ENCODE data around the gene PRR15L. TPM values are rescaled to one million over a fixed set of nuclear protein-coding genes. Genes with fewer than 3 reads are reported as not detected.

The PRR15L gene
- total RNA-seq, 3 donors from 2014 or later (not counting 1 experiment from before 2014, with no cell fraction given): not detected

DNA sequence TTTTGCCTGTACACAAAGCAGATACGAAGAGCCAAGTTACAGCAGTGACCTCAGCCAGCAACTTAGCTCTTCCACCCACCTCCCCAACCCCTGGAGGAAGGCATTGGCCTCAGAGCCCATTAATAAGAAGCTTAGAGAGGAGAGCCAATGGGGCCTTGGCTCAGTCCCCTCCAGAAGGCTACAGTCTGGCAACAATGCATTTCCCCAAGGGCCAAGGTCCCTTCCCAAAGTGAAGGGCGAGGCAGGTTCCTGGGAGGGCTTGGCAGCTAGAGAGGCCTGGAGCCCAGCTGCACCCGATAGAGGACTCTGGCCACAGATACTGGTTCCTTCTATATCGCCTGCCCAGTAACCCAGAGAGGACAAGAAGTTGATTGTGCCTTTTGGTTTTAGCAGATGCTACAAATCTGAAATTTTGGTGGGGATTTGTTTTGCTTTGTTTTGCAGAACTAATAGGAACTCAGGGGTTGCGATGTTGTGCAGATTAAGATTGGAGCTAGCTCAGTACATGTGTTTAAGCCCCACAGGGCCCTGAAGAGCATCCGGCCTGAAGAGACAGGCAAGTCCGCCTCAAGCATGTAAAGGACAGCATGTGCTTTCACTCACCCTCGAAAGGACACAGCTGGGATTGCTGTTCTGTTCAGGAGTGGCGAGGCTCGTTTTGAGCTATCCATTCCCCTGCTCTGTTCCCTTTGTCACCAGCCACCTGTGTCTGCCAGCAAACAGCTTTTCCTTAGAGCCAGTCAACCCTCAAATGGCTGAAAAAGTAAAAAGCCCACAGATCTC, 28.3 kb downstream of the PRR15L start:
- WGBS (ENCODE audit: insufficient coverage): 88% methylated on average over 10 of the region's 10 CpGs
- DNase-seq (no peak), ATAC-seq (no peak)
- Histone ChIP-seq H3K36me3 (ENCODE audit: control insufficient read depth, insufficient read depth, low read length) (peaks cover 47% of the 10 kb centered on the region), H3K27ac (ENCODE audit: low read length) (no peak overlapping the region), H3K4me1 (ENCODE audit: control insufficient read depth, insufficient read depth, low read length) (no peaks in the 10 kb centered on the region), H3K4me3 (ENCODE audit: low read length) (no peak overlapping the region), H3K27me3 (ENCODE audit: control insufficient read depth, insufficient read depth, low read length) (no peaks in the 10 kb centered on the region), H3K9me3 (ENCODE audit: control insufficient read depth, insufficient read depth, low read length) (no peaks in the 10 kb centered on the region)
- H3K27ac Mint-ChIP-seq: no peak overlapping the region
- no peak overlapping the region for H3K4me3 Mint-ChIP-seq
- H3K9me3 Mint-ChIP-seq: no peaks in the 10 kb centered on the region
- no peaks in the 10 kb centered on the region for H3K4me1 Mint-ChIP-seq
- no peaks in the 10 kb centered on the region for H3K27me3 Mint-ChIP-seq (ENCODE audit: low read depth in 2 of 2)
- H3K36me3 Mint-ChIP-seq: no peaks in the 10 kb centered on the region
- intact Hi-C loops (cut with micrococcal nuclease): no loop called here
- TF ChIP-seq, protein P1, sequence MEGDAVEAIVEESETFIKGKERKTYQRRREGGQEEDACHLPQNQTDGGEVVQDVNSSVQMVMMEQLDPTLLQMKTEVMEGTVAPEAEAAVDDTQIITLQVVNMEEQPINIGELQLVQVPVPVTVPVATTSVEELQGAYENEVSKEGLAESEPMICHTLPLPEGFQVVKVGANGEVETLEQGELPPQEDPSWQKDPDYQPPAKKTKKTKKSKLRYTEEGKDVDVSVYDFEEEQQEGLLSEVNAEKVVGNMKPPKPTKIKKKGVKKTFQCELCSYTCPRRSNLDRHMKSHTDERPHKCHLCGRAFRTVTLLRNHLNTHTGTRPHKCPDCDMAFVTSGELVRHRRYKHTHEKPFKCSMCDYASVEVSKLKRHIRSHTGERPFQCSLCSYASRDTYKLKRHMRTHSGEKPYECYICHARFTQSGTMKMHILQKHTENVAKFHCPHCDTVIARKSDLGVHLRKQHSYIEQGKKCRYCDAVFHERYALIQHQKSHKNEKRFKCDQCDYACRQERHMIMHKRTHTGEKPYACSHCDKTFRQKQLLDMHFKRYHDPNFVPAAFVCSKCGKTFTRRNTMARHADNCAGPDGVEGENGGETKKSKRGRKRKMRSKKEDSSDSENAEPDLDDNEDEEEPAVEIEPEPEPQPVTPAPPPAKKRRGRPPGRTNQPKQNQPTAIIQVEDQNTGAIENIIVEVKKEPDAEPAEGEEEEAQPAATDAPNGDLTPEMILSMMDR (IDR thresholded peaks at IDR 0.05): no peak

DNA sequence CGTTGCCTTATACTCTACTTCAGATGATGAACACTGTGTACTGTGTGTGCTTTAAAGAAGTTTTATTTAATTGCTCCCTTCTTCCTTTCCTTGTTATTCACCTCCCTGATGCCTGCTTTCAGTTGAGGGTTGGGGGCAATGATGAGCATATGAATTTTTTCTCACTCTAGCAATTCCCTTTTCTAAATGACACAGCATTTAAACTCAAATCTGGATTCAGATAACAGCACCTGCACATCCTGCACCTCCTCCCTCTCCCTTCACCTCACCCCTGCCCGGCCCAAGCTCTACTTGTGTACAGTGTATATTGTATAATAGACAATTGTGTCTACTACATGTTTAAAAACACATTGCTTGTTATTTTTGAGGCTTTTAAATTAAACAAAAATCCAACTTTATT, 29.3 kb downstream of the PRR15L start:
- Histone ChIP-seq H3K27ac (ENCODE audit: low read length) (no peak overlapping the region), H3K4me3 (ENCODE audit: low read length) (no peak overlapping the region), H3K27me3 (ENCODE audit: control insufficient read depth, insufficient read depth, low read length) (no peaks in the 10 kb centered on the region), H3K36me3 (ENCODE audit: control insufficient read depth, insufficient read depth, low read length) (peaks cover 57% of the 10 kb centered on the region), H3K4me1 (ENCODE audit: control insufficient read depth, insufficient read depth, low read length) (no peaks in the 10 kb centered on the region), H3K9me3 (ENCODE audit: control insufficient read depth, insufficient read depth, low read length) (no peaks in the 10 kb centered on the region)
- TF ChIP-seq, protein P1 (IDR thresholded peaks at IDR 0.05): no peak
- H3K27ac Mint-ChIP-seq: no peak overlapping the region
- H3K36me3 Mint-ChIP-seq: no peaks in the 10 kb centered on the region
- H3K27me3 Mint-ChIP-seq (ENCODE audit: low read depth in 2 of 2): no peaks in the 10 kb centered on the region
- H3K9me3 Mint-ChIP-seq: no peaks in the 10 kb centered on the region
- H3K4me3 Mint-ChIP-seq: no peak overlapping the region
- WGBS (ENCODE audit: insufficient coverage): no CpG with 5 or more reads among the region's 2 CpGs
- no peaks in the 10 kb centered on the region for H3K4me1 Mint-ChIP-seq
- ATAC-seq (no peak), DNase-seq (no peak)
- intact Hi-C loops (cut with micrococcal nuclease): no loop called here

DNA sequence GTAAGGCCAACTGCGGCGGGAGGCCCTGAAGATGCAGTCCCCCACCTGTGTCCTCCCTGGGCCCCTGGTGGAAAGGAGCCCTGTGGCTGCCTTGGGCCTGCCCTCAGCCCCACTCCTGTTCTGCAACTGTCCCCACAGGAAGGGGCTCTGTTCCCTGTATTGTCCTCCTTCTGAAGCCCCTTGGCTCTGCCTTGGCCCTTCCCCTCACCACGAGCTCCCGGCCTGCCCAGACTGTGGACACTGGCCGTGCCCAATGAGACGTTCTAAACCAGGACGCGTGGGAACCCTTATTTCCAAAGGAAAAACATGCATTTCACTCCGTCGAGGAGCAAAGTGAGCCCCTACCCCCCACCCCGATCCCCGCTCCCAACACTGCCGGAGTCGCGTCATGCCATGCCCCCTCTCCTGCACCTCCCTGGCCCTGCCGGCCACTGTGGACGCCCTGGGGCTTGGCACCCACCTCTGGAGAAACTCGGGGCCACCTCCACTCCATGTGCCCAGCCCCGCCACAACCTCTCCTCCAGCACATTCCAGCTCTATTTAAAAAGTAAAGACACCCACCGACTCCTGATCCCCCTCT, 29.8 kb downstream of the PRR15L start:
- Mint-ChIP-seq H3K36me3 (no peaks in the 10 kb centered on the region), H3K4me3 (no peak overlapping the region), H3K4me1 (no peaks in the 10 kb centered on the region), H3K9me3 (no peaks in the 10 kb centered on the region), H3K27me3 (ENCODE audit: low read depth in 2 of 2) (no peaks in the 10 kb centered on the region), H3K27ac (no peak overlapping the region)
- Histone ChIP-seq H3K9me3 (ENCODE audit: control insufficient read depth, insufficient read depth, low read length) (no peaks in the 10 kb centered on the region), H3K27me3 (ENCODE audit: control insufficient read depth, insufficient read depth, low read length) (no peaks in the 10 kb centered on the region), H3K27ac (ENCODE audit: low read length) (no peak overlapping the region), H3K36me3 (ENCODE audit: control insufficient read depth, insufficient read depth, low read length) (peaks cover 60% of the 10 kb centered on the region), H3K4me3 (ENCODE audit: low read length) (no peak overlapping the region), H3K4me1 (ENCODE audit: control insufficient read depth, insufficient read depth, low read length) (no peaks in the 10 kb centered on the region)
- DNase-seq (no peak), ATAC-seq (no peak)
- intact Hi-C loops (cut with micrococcal nuclease): no loop called here
- WGBS (ENCODE audit: insufficient coverage): 96% methylated on average over 19 of the region's 20 CpGs
- TF ChIP-seq, protein P1 (IDR thresholded peaks at IDR 0.05): no peak

DNA sequence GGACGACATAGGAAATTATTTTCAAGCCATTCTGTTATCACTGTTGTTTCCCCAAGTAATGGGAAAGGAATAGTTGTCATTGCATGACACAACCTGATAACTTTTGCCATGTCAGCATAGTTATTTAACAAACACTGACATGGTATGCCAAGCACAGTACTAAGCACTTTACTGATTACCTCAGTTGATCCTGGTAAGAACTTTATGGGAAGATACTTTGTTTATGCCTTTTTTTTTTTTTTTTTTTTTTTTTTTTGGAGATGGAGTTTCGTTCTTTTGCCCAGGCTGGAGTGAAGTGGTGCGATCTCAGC, 32.0 kb downstream of the PRR15L start:
- Mint-ChIP-seq H3K27ac (no peak overlapping the region), H3K4me1 (no peaks in the 10 kb centered on the region), H3K9me3 (no peaks in the 10 kb centered on the region), H3K27me3 (ENCODE audit: low read depth in 2 of 2) (no peaks in the 10 kb centered on the region), H3K4me3 (no peak overlapping the region), H3K36me3 (no peaks in the 10 kb centered on the region)
- TF ChIP-seq, protein P1 (IDR thresholded peaks at IDR 0.05): no peak
- H3K4me3 ChIP-seq (ENCODE audit: low read length): no peak overlapping the region
- 93% methylated on average over 3 of the region's 3 CpGs for WGBS (ENCODE audit: insufficient coverage)
- no peaks in the 10 kb centered on the region for H3K4me1 ChIP-seq (ENCODE audit: control insufficient read depth, insufficient read depth, low read length)
- intact Hi-C loops (cut with micrococcal nuclease): no loop called here
- H3K27ac ChIP-seq (ENCODE audit: low read length): no peak overlapping the region
- ATAC-seq (no peak), DNase-seq (no peak)
- no peaks in the 10 kb centered on the region for H3K27me3 ChIP-seq (ENCODE audit: control insufficient read depth, insufficient read depth, low read length)
- H3K9me3 ChIP-seq (ENCODE audit: control insufficient read depth, insufficient read depth, low read length): no peaks in the 10 kb centered on the region
- peaks cover 65% of the 10 kb centered on the region for H3K36me3 ChIP-seq (ENCODE audit: control insufficient read depth, insufficient read depth, low read length)

Data from natural killer cell (primary cell).